HT-29 (cell line): Measurements from ENCODE around the gene ELOVL5. TPM values are rescaled to one million over a fixed set of nuclear protein-coding genes. Genes with fewer than 3 reads are reported as not detected.
"Not testable (repeated sequence)": the region's sequence is repeated elsewhere in the genome, so short reads cannot be mapped to it uniquely, and the experiment has no call there.

Experiments
- DNase-seq: peaks from one replicate; pipeline ENCODE4 v3.0.0-alpha.2; 2015; ENCODE audit warnings: low spot score
- total RNA-seq: library from RNA; depleted of rRNA; stranded (reverse); fragments of >200 nt; shearing (Covaris generic); gene quantifications from 2 replicates; pipeline ENCODE4 v1.2.3, GENCODE V29; 2014

ELOVL5 gene
- total RNA-seq, 1 experiment from 2014 or later: not detected

GRCh38 chr6:53359095-53359842 is 10.5 kb upstream of the ELOVL5 start:
- DNase-seq: peak; percentile 91

- DNase-seq: peak; percentile 42
These were observed 9.8 kb upstream of the ELOVL5 start for GRCh38 chr6:53358440-53359094.

GRCh38 chr6:53357576-53358360 is 9.0 kb upstream of the ELOVL5 start:
- DNase-seq: no peak

GRCh38 chr6:53353624-53354023 is 4.9 kb upstream of the ELOVL5 start:
- DNase-seq: no peak

GRCh38 chr6:53352360-53352759 is 3.6 kb upstream of the ELOVL5 start:
- DNase-seq: no peak

- no peak for DNase-seq
These were observed 501 bp upstream of the ELOVL5 start for GRCh38 chr6:53349209-53349693.

- DNase-seq: no peak
These were observed 804 bp downstream of the ELOVL5 start for GRCh38 chr6:53347921-53348370.

- DNase-seq: no peak
These were observed 1.4 kb downstream of the ELOVL5 start for GRCh38 chr6:53347250-53347920.

- DNase-seq: not testable (repeated sequence)
These were observed 2.7 kb downstream of the ELOVL5 start for GRCh38 chr6:53346049-53346448.

- DNase-seq: no peak
These were observed 3.8 kb downstream of the ELOVL5 start for GRCh38 chr6:53344969-53345368.

- DNase-seq: no peak
These were observed 5.7 kb downstream of the ELOVL5 start for GRCh38 chr6:53343092-53343491.

GRCh38 chr6:53342217-53342616 is 6.5 kb downstream of the ELOVL5 start:
- no peak for DNase-seq

- DNase-seq: no peak
These were observed 8.2 kb downstream of the ELOVL5 start for GRCh38 chr6:53340536-53340935.

GRCh38 chr6:53339424-53339823 is 9.3 kb downstream of the ELOVL5 start:
- DNase-seq: no peak

- DNase-seq: no peak
These were observed 10.4 kb downstream of the ELOVL5 start for GRCh38 chr6:53338304-53338703.

GRCh38 chr6:53336070-53336469 is 12.7 kb downstream of the ELOVL5 start:
- no peak for DNase-seq

GRCh38 chr6:53335224-53335994 is 13.3 kb downstream of the ELOVL5 start:
- DNase-seq: no peak

- no peak for DNase-seq
These were observed 15.0 kb downstream of the ELOVL5 start for GRCh38 chr6:53333439-53334408.

GRCh38 chr6:53331678-53332077 is 17.1 kb downstream of the ELOVL5 start:
- no peak for DNase-seq

GRCh38 chr6:53330137-53330536 is 18.6 kb downstream of the ELOVL5 start:
- no peak for DNase-seq
